ENCODE data around the gene DTWD2.
A peak's percentile ranks its signal among the peaks of the same experiment; 100 is the strongest.

DNA sequence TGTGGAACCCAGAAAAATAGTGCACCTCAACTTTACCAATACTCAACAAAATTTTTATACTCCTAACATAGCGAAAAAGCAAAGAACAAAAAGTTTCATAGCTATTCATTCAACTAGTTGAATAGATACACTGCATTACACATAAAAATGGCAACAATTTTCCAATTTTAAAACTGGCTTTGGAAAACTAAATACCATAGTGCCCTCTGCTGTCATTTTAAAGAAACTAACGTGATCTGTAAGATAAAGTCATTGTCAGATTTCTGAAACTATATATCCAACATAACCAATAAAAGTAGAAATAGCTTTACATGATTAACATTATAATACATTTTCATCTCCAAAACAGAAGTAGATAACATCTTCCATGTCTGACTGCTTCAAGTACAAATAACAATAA lies 31.6 kb downstream of the DTWD2 start:
- TF ChIP-seq, protein P1, sequence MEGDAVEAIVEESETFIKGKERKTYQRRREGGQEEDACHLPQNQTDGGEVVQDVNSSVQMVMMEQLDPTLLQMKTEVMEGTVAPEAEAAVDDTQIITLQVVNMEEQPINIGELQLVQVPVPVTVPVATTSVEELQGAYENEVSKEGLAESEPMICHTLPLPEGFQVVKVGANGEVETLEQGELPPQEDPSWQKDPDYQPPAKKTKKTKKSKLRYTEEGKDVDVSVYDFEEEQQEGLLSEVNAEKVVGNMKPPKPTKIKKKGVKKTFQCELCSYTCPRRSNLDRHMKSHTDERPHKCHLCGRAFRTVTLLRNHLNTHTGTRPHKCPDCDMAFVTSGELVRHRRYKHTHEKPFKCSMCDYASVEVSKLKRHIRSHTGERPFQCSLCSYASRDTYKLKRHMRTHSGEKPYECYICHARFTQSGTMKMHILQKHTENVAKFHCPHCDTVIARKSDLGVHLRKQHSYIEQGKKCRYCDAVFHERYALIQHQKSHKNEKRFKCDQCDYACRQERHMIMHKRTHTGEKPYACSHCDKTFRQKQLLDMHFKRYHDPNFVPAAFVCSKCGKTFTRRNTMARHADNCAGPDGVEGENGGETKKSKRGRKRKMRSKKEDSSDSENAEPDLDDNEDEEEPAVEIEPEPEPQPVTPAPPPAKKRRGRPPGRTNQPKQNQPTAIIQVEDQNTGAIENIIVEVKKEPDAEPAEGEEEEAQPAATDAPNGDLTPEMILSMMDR (IDR thresholded peaks at IDR 0.05; ENCODE audit: poor library complexity, severe bottlenecking): peak; percentile 75
- TF ChIP-seq, protein P2, sequence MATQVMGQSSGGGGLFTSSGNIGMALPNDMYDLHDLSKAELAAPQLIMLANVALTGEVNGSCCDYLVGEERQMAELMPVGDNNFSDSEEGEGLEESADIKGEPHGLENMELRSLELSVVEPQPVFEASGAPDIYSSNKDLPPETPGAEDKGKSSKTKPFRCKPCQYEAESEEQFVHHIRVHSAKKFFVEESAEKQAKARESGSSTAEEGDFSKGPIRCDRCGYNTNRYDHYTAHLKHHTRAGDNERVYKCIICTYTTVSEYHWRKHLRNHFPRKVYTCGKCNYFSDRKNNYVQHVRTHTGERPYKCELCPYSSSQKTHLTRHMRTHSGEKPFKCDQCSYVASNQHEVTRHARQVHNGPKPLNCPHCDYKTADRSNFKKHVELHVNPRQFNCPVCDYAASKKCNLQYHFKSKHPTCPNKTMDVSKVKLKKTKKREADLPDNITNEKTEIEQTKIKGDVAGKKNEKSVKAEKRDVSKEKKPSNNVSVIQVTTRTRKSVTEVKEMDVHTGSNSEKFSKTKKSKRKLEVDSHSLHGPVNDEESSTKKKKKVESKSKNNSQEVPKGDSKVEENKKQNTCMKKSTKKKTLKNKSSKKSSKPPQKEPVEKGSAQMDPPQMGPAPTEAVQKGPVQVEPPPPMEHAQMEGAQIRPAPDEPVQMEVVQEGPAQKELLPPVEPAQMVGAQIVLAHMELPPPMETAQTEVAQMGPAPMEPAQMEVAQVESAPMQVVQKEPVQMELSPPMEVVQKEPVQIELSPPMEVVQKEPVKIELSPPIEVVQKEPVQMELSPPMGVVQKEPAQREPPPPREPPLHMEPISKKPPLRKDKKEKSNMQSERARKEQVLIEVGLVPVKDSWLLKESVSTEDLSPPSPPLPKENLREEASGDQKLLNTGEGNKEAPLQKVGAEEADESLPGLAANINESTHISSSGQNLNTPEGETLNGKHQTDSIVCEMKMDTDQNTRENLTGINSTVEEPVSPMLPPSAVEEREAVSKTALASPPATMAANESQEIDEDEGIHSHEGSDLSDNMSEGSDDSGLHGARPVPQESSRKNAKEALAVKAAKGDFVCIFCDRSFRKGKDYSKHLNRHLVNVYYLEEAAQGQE (IDR thresholded peaks at IDR 0.05; ENCODE audit: borderline replicate concordance): no peak
- no peak for TF ChIP-seq EZH2 (IDR thresholded peaks at IDR 0.05; ENCODE audit: borderline replicate concordance, insufficient read depth, low read length, poor library complexity, severe bottlenecking)
- TF ChIP-seq TAF1 (IDR thresholded peaks at IDR 0.05; ENCODE audit: low read depth): no peak
- TF ChIP-seq EP300 (conservative IDR thresholded peaks at IDR 0.05; ENCODE audit: poor library complexity, severe bottlenecking): no peak

Measured in neural cell (in vitro differentiated cells).